Natural killer cell treated with Interleukin-12 subunit alpha and Interleukin-12 subunit beta and Interleukin-15 and Interleukin-18, amount 100 ng/mL, for 72 hours (primary cell): ENCODE data around the gene RANGAP1. TPM values are rescaled to one million over a fixed set of nuclear protein-coding genes. Genes with fewer than 3 reads are reported as not detected.
A peak's percentile ranks its signal among the peaks of the same experiment; 100 is the strongest.

ENCODE experiments used
- ATAC-seq, 2 donors: fragments of 150-1000 bp; cut with Tn5 transposase in 1 of 2; sonication (Bioruptor Pico), chemical (Tn5 transposase) in 1 of 2; 2 replicates each; pipeline ENCODE4 v1.10.0; 2021
- DNase-seq: peaks from one replicate; pipeline ENCODE4 v3.0.0; 2022; ENCODE audit warnings: low spot score
- H3K27ac Mint-ChIP-seq, 2 donors: 1 replicate in 1 of 2; 2 replicates in 1 of 2; pipeline ENCODE4 v1.8.0; 2022; ENCODE audit warnings: mixed read lengths in 2 of 2, mild to moderate bottlenecking in 1 of 2, moderate library complexity in 1 of 2
- H3K27me3 Mint-ChIP-seq, 2 donors: 1 replicate in 1 of 2; 2 replicates in 1 of 2; pipeline ENCODE4 v1.8.0; 2022; ENCODE audit warnings: mixed read lengths in 2 of 2
- H3K36me3 Mint-ChIP-seq: one replicate; pipeline ENCODE4 v1.8.0; 2022; ENCODE audit warnings: mixed read lengths
- H3K4me1 Mint-ChIP-seq, 2 donors: 1 replicate in 1 of 2; 2 replicates in 1 of 2; pipeline ENCODE4 v1.8.0; 2022; ENCODE audit warnings: low read depth in 2 of 2, mixed read lengths in 2 of 2, mild to moderate bottlenecking in 1 of 2
- H3K4me3 Mint-ChIP-seq: one replicate; pipeline ENCODE4 v1.8.0; 2022; ENCODE audit warnings: mixed read lengths
- H3K9me3 Mint-ChIP-seq: 2 replicates; pipeline ENCODE4 v1.8.0; 2022; ENCODE audit warnings: mixed read lengths
- total RNA-seq, 2 donors: library from RNA; stranded (reverse); gene quantifications; one replicate each; pipeline ENCODE4 v1.2.3, GENCODE V29; 2022

The RANGAP1 gene
- total RNA-seq, 2 donors from 2014 or later, result 101 to 216 TPM

GRCh38 chr22:41288245-41288946 is 2.4 kb upstream of the RANGAP1 start:
- peaks cover 4% of the 10 kb centered on the region for H3K36me3 Mint-ChIP-seq
- H3K4me1 Mint-ChIP-seq, result peaks cover 15 to 22% of the 10 kb centered on the region in 2 donors
- DNase-seq (no peak), ATAC-seq (no peak)
- H3K4me3 Mint-ChIP-seq, result peak overlapping the region; percentile 72
- no peaks in the 10 kb centered on the region for H3K9me3 Mint-ChIP-seq
- H3K27ac Mint-ChIP-seq, result peak overlapping the region; percentile 17 to 72
- no peaks in the 10 kb centered on the region for H3K27me3 Mint-ChIP-seq

DNA sequence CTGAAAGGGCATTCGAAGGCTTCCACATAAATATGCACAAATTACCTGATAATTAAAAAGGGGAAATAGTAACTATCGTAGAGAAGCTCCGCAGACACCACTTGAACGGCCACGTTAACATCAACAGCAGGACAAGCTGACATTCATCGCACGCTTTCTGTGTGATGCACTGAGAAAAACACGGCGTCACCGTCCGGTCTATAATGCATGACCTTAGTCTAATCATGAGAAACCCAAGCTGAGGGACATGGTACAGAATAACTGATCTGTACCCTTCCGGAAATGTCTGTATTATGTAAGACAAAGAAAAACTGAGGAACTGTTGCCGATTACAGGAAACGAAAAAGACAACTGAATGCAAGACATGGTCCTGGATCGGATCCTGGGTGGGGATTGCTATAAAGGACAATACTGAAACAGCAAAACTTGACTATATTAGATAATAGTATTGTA is 678 bp upstream of the RANGAP1 start:
- Mint-ChIP-seq H3K27me3 (no peaks in the 10 kb centered on the region), H3K9me3 (no peaks in the 10 kb centered on the region), H3K27ac (peak overlapping the region; percentile 88 to 94), H3K4me1 (peaks cover 24 to 27% of the 10 kb centered on the region in 2 donors), H3K36me3 (peaks cover 12% of the 10 kb centered on the region), H3K4me3 (peak overlapping the region; percentile 88)
- ATAC-seq (peak in 1 of 2 donors; percentile 39), DNase-seq (no peak)

DNA sequence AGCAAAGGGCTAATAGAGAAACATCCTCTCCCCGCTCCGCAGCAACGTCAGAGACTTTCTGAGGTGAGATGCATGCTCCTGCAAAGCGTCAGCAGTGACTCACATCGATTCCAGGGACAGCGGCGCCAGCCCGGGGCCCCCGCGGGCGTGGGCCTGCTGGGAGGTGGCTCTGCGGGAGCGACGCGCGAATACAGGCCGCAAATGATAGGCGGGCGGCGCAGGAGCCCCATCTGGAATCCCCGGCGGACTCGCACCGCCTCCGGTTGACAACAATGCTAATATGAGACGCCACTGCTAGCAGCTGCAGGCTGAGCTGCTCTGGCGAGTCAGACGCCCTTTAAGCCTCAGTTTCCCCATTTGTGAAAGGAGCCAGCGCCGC is 557 bp downstream of the RANGAP1 start:
- peak overlapping the region; percentile 88 to 94 for H3K27ac Mint-ChIP-seq
- H3K4me1 Mint-ChIP-seq, result peaks cover 24 to 32% of the 10 kb centered on the region in 2 donors
- H3K9me3 Mint-ChIP-seq, result no peaks in the 10 kb centered on the region
- DNase-seq (peak; percentile 92), ATAC-seq (peak; percentile 73 to 79)
- peaks cover 12% of the 10 kb centered on the region for H3K36me3 Mint-ChIP-seq
- H3K27me3 Mint-ChIP-seq, result no peaks in the 10 kb centered on the region
- H3K4me3 Mint-ChIP-seq, result peak overlapping the region; percentile 88

- Mint-ChIP-seq H3K36me3 (peaks cover 12% of the 10 kb centered on the region), H3K9me3 (no peaks in the 10 kb centered on the region), H3K27me3 (no peaks in the 10 kb centered on the region), H3K4me3 (peak overlapping the region; percentile 88), H3K27ac (peak overlapping the region; percentile 88 to 94), H3K4me1 (peaks cover 24 to 28% of the 10 kb centered on the region in 2 donors)
- no peak for DNase-seq
- no peak for ATAC-seq
Observed at GRCh38 chr22:41284465-41284864, 1.5 kb downstream of the RANGAP1 start.

DNA sequence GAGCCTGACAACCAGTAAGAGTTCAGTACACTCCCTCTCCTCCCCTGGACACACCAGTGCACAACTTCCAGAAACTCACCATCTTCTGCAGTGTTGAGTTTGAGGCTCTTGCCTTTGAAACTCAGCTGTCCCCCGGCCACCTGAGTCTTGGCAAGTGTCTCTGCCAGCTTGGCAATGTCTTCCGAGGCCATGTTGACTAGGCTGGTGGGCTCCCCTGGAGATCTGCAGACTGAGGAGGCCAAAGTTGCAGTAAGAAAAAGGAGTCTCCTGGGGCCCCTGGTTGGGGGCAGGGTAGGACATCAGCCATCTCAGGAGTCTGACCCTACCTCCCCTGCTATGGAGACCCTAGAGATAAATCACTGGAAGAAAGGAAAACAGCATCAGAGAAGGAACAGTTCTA is 5.1 kb downstream of the RANGAP1 start:
- Mint-ChIP-seq H3K36me3 (peaks cover 20% of the 10 kb centered on the region), H3K9me3 (no peaks in the 10 kb centered on the region), H3K27me3 (no peaks in the 10 kb centered on the region), H3K4me3 (no peak overlapping the region), H3K27ac (no peak overlapping the region), H3K4me1 (peaks cover 12 to 16% of the 10 kb centered on the region in 2 donors)
- ATAC-seq (no peak), DNase-seq (no peak)

GRCh38 chr22:41280065-41280464 is 5.9 kb downstream of the RANGAP1 start:
- H3K27me3 Mint-ChIP-seq, result no peaks in the 10 kb centered on the region
- H3K4me3 Mint-ChIP-seq, result no peak overlapping the region
- no peak for DNase-seq
- ATAC-seq, result no peak
- no peaks in the 10 kb centered on the region for H3K9me3 Mint-ChIP-seq
- H3K4me1 Mint-ChIP-seq, result peaks cover 12 to 13% of the 10 kb centered on the region in 2 donors
- H3K36me3 Mint-ChIP-seq, result peaks cover 20% of the 10 kb centered on the region
- H3K27ac Mint-ChIP-seq, result no peak overlapping the region

GRCh38 chr22:41274856-41275255 is 11.1 kb downstream of the RANGAP1 start:
- Mint-ChIP-seq H3K4me3 (no peak overlapping the region), H3K27ac (no peak overlapping the region), H3K27me3 (no peaks in the 10 kb centered on the region), H3K36me3 (peaks cover 18% of the 10 kb centered on the region), H3K4me1 (no peaks in the 10 kb centered on the region), H3K9me3 (no peaks in the 10 kb centered on the region)
- DNase-seq (no peak), ATAC-seq (no peak)

DNA sequence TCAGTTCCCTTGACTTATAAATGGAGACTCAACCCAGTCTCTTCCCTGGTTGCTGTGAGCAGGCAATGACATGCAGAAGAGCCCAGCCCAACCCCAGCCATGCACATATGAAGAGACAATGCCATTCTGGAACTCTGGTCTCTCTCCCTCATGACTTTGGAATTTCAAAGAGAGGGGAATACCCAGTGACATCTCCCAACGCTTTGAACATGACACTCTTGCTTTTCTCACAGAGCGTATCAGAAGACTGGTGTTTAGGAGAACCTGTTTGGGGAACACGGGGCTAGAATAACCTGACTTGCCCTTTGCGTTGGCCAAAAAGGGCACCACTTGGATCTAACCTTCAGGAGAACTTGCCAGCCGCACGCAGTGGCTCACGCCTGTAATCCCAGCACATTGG is 12.9 kb downstream of the RANGAP1 start:
- Mint-ChIP-seq H3K4me3 (no peak overlapping the region), H3K27me3 (no peaks in the 10 kb centered on the region), H3K27ac (no peak overlapping the region), H3K36me3 (peaks cover 21% of the 10 kb centered on the region), H3K4me1 (peaks cover 0 to 3% of the 10 kb centered on the region in 2 donors), H3K9me3 (no peaks in the 10 kb centered on the region)
- no peak for DNase-seq
- ATAC-seq, result no peak

GRCh38 chr22:41271787-41272186 is 14.2 kb downstream of the RANGAP1 start:
- DNase-seq (peak; percentile 26), ATAC-seq (no peak)
- Mint-ChIP-seq H3K36me3 (peaks cover 14% of the 10 kb centered on the region), H3K4me1 (peaks cover 0 to 3% of the 10 kb centered on the region in 2 donors), H3K4me3 (no peak overlapping the region), H3K27ac (no peak overlapping the region), H3K27me3 (no peaks in the 10 kb centered on the region), H3K9me3 (no peaks in the 10 kb centered on the region)

DNA sequence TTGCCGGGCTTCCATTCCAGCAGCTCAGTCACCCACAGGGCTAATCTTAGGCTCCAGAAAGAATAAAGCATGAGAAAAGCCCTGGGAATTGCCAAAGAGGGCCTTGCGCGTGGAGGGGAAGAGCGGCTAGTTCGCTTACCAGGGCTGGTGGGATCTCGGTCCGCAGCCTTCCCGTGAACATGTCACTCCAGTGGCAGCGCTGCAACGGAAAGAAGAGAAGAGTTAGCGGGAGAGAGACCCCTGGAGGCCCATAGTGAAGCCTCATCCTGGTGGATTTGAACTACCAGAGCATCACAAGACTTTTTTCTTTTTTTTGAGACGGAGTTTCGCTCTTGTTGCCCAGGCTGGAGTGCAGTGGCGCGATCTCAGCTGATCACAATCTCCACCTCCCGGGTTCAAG is 18.0 kb downstream of the RANGAP1 start:
- DNase-seq (no peak), ATAC-seq (no peak)
- Mint-ChIP-seq H3K9me3 (no peaks in the 10 kb centered on the region), H3K27ac (no peak overlapping the region), H3K27me3 (no peaks in the 10 kb centered on the region), H3K4me3 (no peak overlapping the region), H3K36me3 (peaks cover 6% of the 10 kb centered on the region), H3K4me1 (peaks cover 0 to 5% of the 10 kb centered on the region in 2 donors)

DNA sequence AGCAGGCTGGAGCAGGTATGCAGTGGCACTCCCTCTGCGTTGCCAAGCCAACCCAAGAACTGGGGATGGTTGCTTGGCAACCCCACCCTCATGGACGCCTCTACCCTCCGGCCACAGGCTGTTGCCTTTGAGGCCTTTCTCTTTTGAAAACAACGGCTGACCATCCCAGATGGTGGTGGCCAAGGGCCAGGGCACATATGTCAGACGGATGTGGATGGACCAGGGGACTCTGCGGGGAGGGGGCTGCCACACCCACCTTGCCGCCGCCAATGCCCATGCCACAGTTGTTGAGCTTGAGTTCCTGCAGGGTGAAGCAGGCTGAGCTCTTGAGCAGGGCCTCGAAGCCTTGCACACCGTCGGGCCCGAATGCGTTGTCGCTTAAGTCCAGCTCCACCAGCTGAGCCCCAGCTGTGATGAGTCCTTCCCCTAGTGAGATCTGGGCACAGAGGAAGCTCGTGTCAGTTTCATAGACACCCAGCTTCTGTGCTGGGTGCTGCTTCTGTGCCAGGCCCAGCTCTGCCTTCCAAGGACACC is 21.5 kb downstream of the RANGAP1 start:
- no peak overlapping the region for H3K4me3 Mint-ChIP-seq
- no peaks in the 10 kb centered on the region for H3K27me3 Mint-ChIP-seq
- H3K36me3 Mint-ChIP-seq, result peaks cover 4% of the 10 kb centered on the region
- H3K27ac Mint-ChIP-seq, result no peak overlapping the region
- DNase-seq, result peak; percentile 26
- peaks cover 0 to 5% of the 10 kb centered on the region in 2 donors for H3K4me1 Mint-ChIP-seq
- no peaks in the 10 kb centered on the region for H3K9me3 Mint-ChIP-seq
- ATAC-seq, result peak in 1 of 2 donors; percentile 20

GRCh38 chr22:41263704-41264103 is 22.3 kb downstream of the RANGAP1 start:
- no peaks in the 10 kb centered on the region for H3K27me3 Mint-ChIP-seq
- ATAC-seq (no peak), DNase-seq (no peak)
- no peak overlapping the region for H3K4me3 Mint-ChIP-seq
- H3K36me3 Mint-ChIP-seq, result no peaks in the 10 kb centered on the region
- no peaks in the 10 kb centered on the region for H3K9me3 Mint-ChIP-seq
- H3K27ac Mint-ChIP-seq, result no peak overlapping the region
- H3K4me1 Mint-ChIP-seq, result peaks cover 0 to 2% of the 10 kb centered on the region in 2 donors

GRCh38 chr22:41262250-41262765 is 23.7 kb downstream of the RANGAP1 start:
- H3K27ac Mint-ChIP-seq, result no peak overlapping the region
- no peaks in the 10 kb centered on the region for H3K27me3 Mint-ChIP-seq
- no peaks in the 10 kb centered on the region for H3K9me3 Mint-ChIP-seq
- DNase-seq (peak; percentile 42), ATAC-seq (no peak)
- no peaks in the 10 kb centered on the region for H3K36me3 Mint-ChIP-seq
- no peak overlapping the region for H3K4me3 Mint-ChIP-seq
- peaks cover 0 to 2% of the 10 kb centered on the region in 2 donors for H3K4me1 Mint-ChIP-seq

- Mint-ChIP-seq H3K9me3 (no peaks in the 10 kb centered on the region), H3K4me3 (no peak overlapping the region), H3K27ac (no peak overlapping the region), H3K4me1 (peaks cover 0 to 2% of the 10 kb centered on the region in 2 donors), H3K36me3 (no peaks in the 10 kb centered on the region), H3K27me3 (no peaks in the 10 kb centered on the region)
- no peak for ATAC-seq
- peak; percentile 28 for DNase-seq
Observed at GRCh38 chr22:41261541-41262249, 24.3 kb downstream of the RANGAP1 start.
